Right lobe of liver (tissue), 4 donors: ENCODE data around the gene CAMK1G.

Experiments
- CTCF ChIP-seq, 4 donors: fragments of 200-600 bp in 3 of 4; fragments of 450-650 bp in 1 of 4; IDR thresholded peaks; one replicate each; pipeline versions ENCODE4 v1.5.1 to v1.8.0; 2016 to 2022; ENCODE audit warnings: antibody characterized with exemption in 4 of 4, mild to moderate bottlenecking in 2 of 4
- POLR2A ChIP-seq: fragments of 450-650 bp; IDR thresholded peaks from one replicate; pipeline ENCODE4 v1.6.1; 2017; ENCODE audit warnings: antibody characterized with exemption, mild to moderate bottlenecking
- donor health status: DM: no; HTN: no; CAD: no.
- donor health status: DM: no; HTN: no; CAD: no.
- donor health status: DM: no; HTN: yes; CAD: no.

DNA sequence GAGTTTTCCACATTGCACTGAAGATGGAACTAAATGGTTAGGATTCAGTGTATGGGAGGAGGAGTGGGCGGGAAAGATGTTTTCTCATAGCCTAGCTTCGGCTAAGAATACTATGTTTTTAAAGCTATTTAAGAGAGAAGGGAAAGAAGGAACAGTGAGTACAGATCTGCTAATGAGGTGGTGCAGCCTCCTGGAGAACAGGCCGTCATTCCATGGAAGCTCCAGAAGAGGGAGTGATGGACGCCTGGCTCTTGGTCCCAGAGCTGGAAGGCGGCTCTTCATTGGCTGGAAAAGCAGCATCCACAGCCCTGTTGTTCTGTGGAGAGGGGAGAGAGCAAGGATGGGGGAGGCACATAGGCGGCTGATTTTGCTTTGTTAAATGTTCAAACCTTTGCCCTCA, 6.9 kb downstream of the CAMK1G start:
- TF ChIP-seq CTCF (IDR thresholded peaks at IDR 0.05): peak; percentile 12 to 29 (median 20)
- TF ChIP-seq POLR2A: no peak
